ENCODE measurements around the gene KIF12.

Gene KIF12

GRCh38 chr9:114097613-114098020 lies 1.5 kb downstream of the KIF12 start:
- no peak overlapping the region; the same call in 1 of the 2 replicates for H3K27ac ChIP-seq
- TF ChIP-seq CTCF (conservative IDR thresholded peaks at IDR 0.05): no peak
- TF ChIP-seq ZFX (IDR thresholded peaks at IDR 0.05): no peak

GRCh38 chr9:114096866-114097612 lies 2.1 kb downstream of the KIF12 start:
- no peak overlapping the region for H3K27ac ChIP-seq
- TF ChIP-seq CTCF (conservative IDR thresholded peaks at IDR 0.05) (no peak), ZFX (IDR thresholded peaks at IDR 0.05) (no peak)

GRCh38 chr9:114096041-114096511 lies 3.0 kb downstream of the KIF12 start:
- TF ChIP-seq ZFX (IDR thresholded peaks at IDR 0.05) (no peak), CTCF (conservative IDR thresholded peaks at IDR 0.05) (no peak)
- no peak overlapping the region for H3K27ac ChIP-seq

- H3K27ac ChIP-seq: no peak overlapping the region
- TF ChIP-seq ZFX (IDR thresholded peaks at IDR 0.05) (no peak), CTCF (conservative IDR thresholded peaks at IDR 0.05) (no peak)
These were observed 4.1 kb downstream of the KIF12 start for GRCh38 chr9:114094971-114095370.

- TF ChIP-seq ZFX (IDR thresholded peaks at IDR 0.05) (no peak), CTCF (conservative IDR thresholded peaks at IDR 0.05) (no peak)
- no peak overlapping the region for H3K27ac ChIP-seq
These were observed 5.2 kb downstream of the KIF12 start for GRCh38 chr9:114093761-114094505.

- no peak overlapping the region for H3K27ac ChIP-seq
- no peak for TF ChIP-seq CTCF (conservative IDR thresholded peaks at IDR 0.05)
- no peak for TF ChIP-seq ZFX (IDR thresholded peaks at IDR 0.05)
These were observed 6.0 kb downstream of the KIF12 start for GRCh38 chr9:114093031-114093471.

GRCh38 chr9:114092336-114092735 lies 6.8 kb downstream of the KIF12 start:
- TF ChIP-seq ZFX (IDR thresholded peaks at IDR 0.05): no peak
- no peak for TF ChIP-seq CTCF (conservative IDR thresholded peaks at IDR 0.05)
- H3K27ac ChIP-seq: no peak overlapping the region
